ENCODE results near the gene TNFSF15. TPM values are rescaled to one million over a fixed set of nuclear protein-coding genes. Genes with fewer than 3 reads are reported as not detected.

TNFSF15 gene
- total and polyA plus RNA-seq, 2 of the 4 experiments (the other 2 are of a cell fraction): 0.03 to 0.18 TPM

DNA sequence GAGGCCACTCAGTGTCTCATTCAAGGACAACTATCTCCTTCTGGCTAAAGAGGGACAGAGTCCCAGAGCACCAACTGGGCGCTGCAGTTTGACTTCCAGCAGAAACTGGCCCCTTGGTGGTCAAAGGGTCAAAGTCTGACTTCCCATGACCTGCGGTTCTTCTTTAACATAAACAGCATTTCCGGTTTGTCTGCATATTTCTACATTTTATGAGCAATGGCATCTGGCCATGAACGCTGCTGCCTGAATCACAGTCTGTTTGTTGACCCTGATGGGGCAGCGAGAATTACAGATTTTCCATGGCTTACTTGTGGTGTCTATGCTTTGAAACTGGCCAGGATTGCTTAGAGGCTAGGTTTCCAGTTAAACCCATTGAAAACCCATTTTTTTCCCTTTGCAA lies 1.3 kb downstream of the TNFSF15 start:
- peak overlapping the region; percentile 2; the same call in 1 of the 2 replicates for H3K27ac ChIP-seq (ENCODE audit: insufficient read depth, low read length)
- no TSS peak for BruUV-seq (replicated peaks)
- in situ Hi-C loops (cut with MboI; ENCODE audit: low sequenced_read_pairs): no loop called here

More for the DNA sequence above, 1.3 kb downstream of the TNFSF15 start:
- Histone ChIP-seq H3K23ac (ENCODE audit: low read depth, low read length) (no peak overlapping the region), H4K8ac (ENCODE audit: low read depth in 2 of 2, low read length in 2 of 2) (no peak overlapping the region), H3K79me1 (ENCODE audit: low read depth in 1 of 2, low read length in 2 of 2) (no peaks in the 10 kb centered on the region), H3K18ac (ENCODE audit: low read depth, low read length) (no peak overlapping the region; the same call in 1 of the 2 replicates), H4K5ac (ENCODE audit: low read depth, low read length) (no peak overlapping the region), H3K27me3 (ENCODE audit: control insufficient read depth, insufficient read depth, low read length) (peaks cover 6% of the 10 kb centered on the region), H3K56ac (ENCODE audit: extremely low read depth, insufficient read depth, low read length) (no peak overlapping the region), H2BK5ac (ENCODE audit: low read depth, low read length, poor library complexity, severe bottlenecking) (no peak overlapping the region), H2AK9ac (replicated peaks; ENCODE audit: low read depth, low read length, poor library complexity) (no peak overlapping the region), H2BK15ac (ENCODE audit: low read depth, low read length) (0 out of 3 replicates have a peak overlapping the region, but pooled peaks have one; percentile 18), H3K9me3 (ENCODE audit: control insufficient read depth, insufficient read depth, low read length) (no peaks in the 10 kb centered on the region), H3K9ac (ENCODE audit: low read depth, low read length) (no peak overlapping the region), H3K9me1 (ENCODE audit: insufficient read depth, low read length) (peaks cover 10% of the 10 kb centered on the region), H2AFZ (replicated peaks; ENCODE audit: low read length, poor library complexity) (peak overlapping the region; percentile 27), H3K36me3 (ENCODE audit: control insufficient read depth, insufficient read depth, low read length) (no peaks in the 10 kb centered on the region), H3K4me3 (ENCODE audit: insufficient read depth, low read depth, low read length) (no peak overlapping the region), H4K20me1 (ENCODE audit: insufficient read depth, low read length) (peaks cover 4% of the 10 kb centered on the region; the same call in 1 of the 2 replicates), H2BK20ac (ENCODE audit: low read depth, low read length) (peak overlapping the region; percentile 53; the same call in 1 of the 2 replicates), H3K4me2 (ENCODE audit: low read depth, low read length) (peak overlapping the region; percentile 2; the same call in 1 of the 2 replicates), H3K4ac (ENCODE audit: low read depth, low read length) (no peak overlapping the region; the same call in 1 of the 2 replicates), H4K91ac (ENCODE audit: insufficient read depth, low read depth, low read length) (0 out of 2 replicates have a peak overlapping the region, but pooled peaks have one; percentile 6), H2AK5ac (ENCODE audit: low read depth, low read length) (peak overlapping the region; percentile 32; the same call in 1 of the 2 replicates), H3K4me1 (ENCODE audit: control insufficient read depth, insufficient read depth, low read length) (peaks cover 15% of the 10 kb centered on the region), H3K14ac (replicated peaks; ENCODE audit: low read depth, low read length) (no peak overlapping the region), H2BK120ac (ENCODE audit: low read depth, low read length) (no peak overlapping the region)
- TF ChIP-seq MAFK (IDR thresholded peaks at IDR 0.05; ENCODE audit: low read depth, low read length) (0 out of 2 replicates have a peak, but pooled peaks have one; percentile 6), NFE2L2 (IDR thresholded peaks at IDR 0.05; ENCODE audit: low read depth, low read length) (no peak; the same call in 1 of the 2 replicates), FOS (IDR thresholded peaks at IDR 0.05; ENCODE audit: low read depth, low read length) (peak; percentile 11; the same call in 1 of the 2 replicates), POLR2A (IDR thresholded peaks at IDR 0.05; ENCODE audit: low read depth, low read length) (no peak), BHLHE40 (IDR thresholded peaks at IDR 0.05; ENCODE audit: low read depth, low read length) (0 out of 2 replicates have a peak, but pooled peaks have one; percentile 42), RAD21 (IDR thresholded peaks at IDR 0.05; ENCODE audit: low read length) (no peak), MAZ (IDR thresholded peaks at IDR 0.05; ENCODE audit: borderline replicate concordance, low read depth, low read length) (no peak), SMC3 (IDR thresholded peaks at IDR 0.05; ENCODE audit: low read depth, low read length) (no peak), CEBPB (IDR thresholded peaks at IDR 0.05; ENCODE audit: low read depth, low read length) (peak; percentile 48; the same call in 1 of the 2 replicates), MXI1 (IDR thresholded peaks at IDR 0.05; ENCODE audit: borderline replicate concordance, low read depth, low read length) (no peak), RFX5 (IDR thresholded peaks at IDR 0.05; ENCODE audit: low read depth, low read length) (no peak), CHD1 (IDR thresholded peaks at IDR 0.05; ENCODE audit: low read depth, low read length) (no peak), RCOR1 (IDR thresholded peaks at IDR 0.05; ENCODE audit: insufficient replicate concordance, low read length) (peak; percentile 46)
- TF ChIP-seq, protein P1, sequence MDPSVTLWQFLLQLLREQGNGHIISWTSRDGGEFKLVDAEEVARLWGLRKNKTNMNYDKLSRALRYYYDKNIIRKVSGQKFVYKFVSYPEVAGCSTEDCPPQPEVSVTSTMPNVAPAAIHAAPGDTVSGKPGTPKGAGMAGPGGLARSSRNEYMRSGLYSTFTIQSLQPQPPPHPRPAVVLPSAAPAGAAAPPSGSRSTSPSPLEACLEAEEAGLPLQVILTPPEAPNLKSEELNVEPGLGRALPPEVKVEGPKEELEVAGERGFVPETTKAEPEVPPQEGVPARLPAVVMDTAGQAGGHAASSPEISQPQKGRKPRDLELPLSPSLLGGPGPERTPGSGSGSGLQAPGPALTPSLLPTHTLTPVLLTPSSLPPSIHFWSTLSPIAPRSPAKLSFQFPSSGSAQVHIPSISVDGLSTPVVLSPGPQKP (IDR thresholded peaks at IDR 0.05; ENCODE audit: borderline replicate concordance, low read depth, low read length): no peak
- TF ChIP-seq, protein P2, sequence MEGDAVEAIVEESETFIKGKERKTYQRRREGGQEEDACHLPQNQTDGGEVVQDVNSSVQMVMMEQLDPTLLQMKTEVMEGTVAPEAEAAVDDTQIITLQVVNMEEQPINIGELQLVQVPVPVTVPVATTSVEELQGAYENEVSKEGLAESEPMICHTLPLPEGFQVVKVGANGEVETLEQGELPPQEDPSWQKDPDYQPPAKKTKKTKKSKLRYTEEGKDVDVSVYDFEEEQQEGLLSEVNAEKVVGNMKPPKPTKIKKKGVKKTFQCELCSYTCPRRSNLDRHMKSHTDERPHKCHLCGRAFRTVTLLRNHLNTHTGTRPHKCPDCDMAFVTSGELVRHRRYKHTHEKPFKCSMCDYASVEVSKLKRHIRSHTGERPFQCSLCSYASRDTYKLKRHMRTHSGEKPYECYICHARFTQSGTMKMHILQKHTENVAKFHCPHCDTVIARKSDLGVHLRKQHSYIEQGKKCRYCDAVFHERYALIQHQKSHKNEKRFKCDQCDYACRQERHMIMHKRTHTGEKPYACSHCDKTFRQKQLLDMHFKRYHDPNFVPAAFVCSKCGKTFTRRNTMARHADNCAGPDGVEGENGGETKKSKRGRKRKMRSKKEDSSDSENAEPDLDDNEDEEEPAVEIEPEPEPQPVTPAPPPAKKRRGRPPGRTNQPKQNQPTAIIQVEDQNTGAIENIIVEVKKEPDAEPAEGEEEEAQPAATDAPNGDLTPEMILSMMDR (conservative IDR thresholded peaks at IDR 0.05; ENCODE audit: low read depth, low read length): no peak
- TF ChIP-seq, protein P3, sequence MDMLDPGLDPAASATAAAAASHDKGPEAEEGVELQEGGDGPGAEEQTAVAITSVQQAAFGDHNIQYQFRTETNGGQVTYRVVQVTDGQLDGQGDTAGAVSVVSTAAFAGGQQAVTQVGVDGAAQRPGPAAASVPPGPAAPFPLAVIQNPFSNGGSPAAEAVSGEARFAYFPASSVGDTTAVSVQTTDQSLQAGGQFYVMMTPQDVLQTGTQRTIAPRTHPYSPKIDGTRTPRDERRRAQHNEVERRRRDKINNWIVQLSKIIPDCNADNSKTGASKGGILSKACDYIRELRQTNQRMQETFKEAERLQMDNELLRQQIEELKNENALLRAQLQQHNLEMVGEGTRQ (IDR thresholded peaks at IDR 0.05; ENCODE audit: low read depth, low read length): no peak
- intact Hi-C loops (cut with micrococcal nuclease) (no loop called here), dilution Hi-C loops (cut with HindIII; ENCODE audit: low sequenced_read_pairs, unreplicated experiment) (no loop called here)
- DNase-seq (peak; percentile 84), ATAC-seq (ENCODE audit: low read depth) (peak; percentile 80)
- CTCF ChIA-PET: interaction anchor here (2.8 kb wide), 1 partner anchor 103 kb away, joined by 8 read pairs; no protein-coding TSS in a partner anchor
- POLR2A ChIA-PET (ENCODE audit: unreplicated experiment): no interaction called here
- WGBS, 2 experiments (ENCODE audit: extremely low coverage in 2 of 2, insufficient read length in 1 of 2): 0% methylated on average over 1 of the region's 5 CpGs; no CpG with 5 or more reads in 1 of the 2 experiments

Measured in IMR-90 (cell line).